Activated CD4-positive, alpha-beta T cell treated with anti-CD3 and anti-CD28 coated beads for 36 hours (primary cell): Measurements from ENCODE around the gene STON2. TPM values are rescaled to one million over a fixed set of nuclear protein-coding genes. Genes with fewer than 3 reads are reported as not detected.
"Not testable (repeated sequence)": the region's sequence is repeated elsewhere in the genome, so short reads cannot be mapped to it uniquely, and the experiment has no call there.

Source experiments
- ATAC-seq: fragments of 200-7000 bp; cut with Tn5 transposase; one replicate; pipeline ENCODE4 v1.10.0; 2021; ENCODE audit warnings: mild to moderate bottlenecking, moderate library complexity
- CTCF ChIA-PET: fragments of 350-600 bp; sonication (Branson Sonifier 250); formaldehyde crosslinking; loops from one replicate; lab custom pipeline; 2021; ENCODE audit warnings: antibody characterized with exemption; lab: Charles Lee
- POLR2A ChIA-PET: fragments of 350-600 bp; sonication (Branson Sonifier 250); formaldehyde crosslinking; loops from one replicate; lab custom pipeline; 2021; ENCODE audit warnings: antibody characterized with exemption, inconsistent platforms; lab: Charles Lee
- DNase-seq: peaks from one replicate; pipeline ENCODE4 v3.0.0-alpha.2; 2020
- H3K27ac Mint-ChIP-seq: one replicate; pipeline ENCODE4 v1.8.0; 2021; ENCODE audit warnings: mixed read lengths
- H3K27me3 Mint-ChIP-seq: one replicate; pipeline ENCODE4 v1.8.0; 2021; ENCODE audit warnings: mixed read lengths
- H3K36me3 Mint-ChIP-seq: one replicate; pipeline ENCODE4 v1.8.0; 2021; ENCODE audit warnings: low read depth, mixed read lengths
- H3K4me1 Mint-ChIP-seq: one replicate; pipeline ENCODE4 v1.8.0; 2021; ENCODE audit warnings: mixed read lengths
- H3K4me3 Mint-ChIP-seq: one replicate; pipeline ENCODE4 v1.8.0; 2021; ENCODE audit warnings: mild to moderate bottlenecking, moderate library complexity, mixed read lengths
- H3K9me3 Mint-ChIP-seq: one replicate; pipeline ENCODE4 v1.8.0; 2021; ENCODE audit warnings: low read depth, mixed read lengths
- intact Hi-C, 2 experiments: fragments of 100-400 bp; cut with DNase I in 1 of 2; cut with micrococcal nuclease in 1 of 2; formaldehyde crosslinking; loops; one replicate each; pipeline versions ENCODE4 v1.14.2 to v1.15.1; 2022 to 2024; cut with DNase I, micrococcal nuclease
- total RNA-seq, 2 experiments: library from RNA; stranded (reverse); gene quantifications; one replicate each; pipeline ENCODE4 v1.2.3, GENCODE V29; 2021

Gene STON2
- total RNA-seq, 2 experiments from 2014 or later: 0.05 to 0.19 TPM

DNA sequence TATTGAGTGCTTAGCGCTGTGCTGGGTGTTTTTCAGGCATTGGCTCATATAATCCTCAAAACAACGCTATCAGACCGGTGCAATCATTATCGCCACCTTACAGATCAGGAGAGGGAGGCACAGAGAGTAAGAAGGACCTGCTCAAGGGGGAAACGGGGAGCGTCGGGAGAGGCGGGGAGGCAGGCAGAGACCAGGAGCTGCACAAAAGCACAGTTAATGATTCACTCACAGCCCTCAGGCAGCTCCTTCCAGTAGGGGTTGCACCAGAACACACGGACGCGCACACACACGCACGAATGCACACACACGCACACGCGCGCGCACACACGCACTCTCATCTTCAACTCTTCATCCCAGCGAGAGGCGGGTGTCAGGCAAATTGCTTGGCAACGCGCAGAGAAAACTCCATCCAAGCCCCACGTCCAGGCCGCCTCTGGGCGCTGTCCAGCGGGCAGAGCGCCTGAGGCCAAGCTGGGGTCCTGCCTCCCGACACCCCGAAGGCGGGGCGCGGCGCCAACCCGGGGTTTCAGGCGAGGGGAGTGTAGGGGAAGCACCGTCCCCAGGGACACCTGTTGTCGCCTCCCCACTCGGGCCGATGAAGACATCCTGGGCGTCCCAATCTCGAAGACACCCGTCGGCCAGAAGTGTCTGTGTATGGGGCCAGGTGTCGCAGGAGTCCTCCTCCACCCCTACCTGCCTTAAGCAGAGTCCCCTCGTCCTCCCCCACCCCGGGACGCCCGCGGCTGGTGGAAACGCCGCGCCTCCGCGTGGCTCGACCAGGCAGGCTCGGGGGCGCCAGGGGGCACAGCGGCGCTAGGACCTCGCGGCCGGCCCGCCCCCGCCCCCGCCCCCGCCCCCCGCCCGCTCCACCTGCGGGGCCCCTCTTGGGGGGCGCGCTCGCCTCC lies 35.5 kb upstream of the STON2 start:
- intact Hi-C loops: no loop called here
- CTCF ChIA-PET: interaction anchor here (0.6 to 0.7 kb wide), 2 partner anchors 16 to 239 kb away, joined by 3 read pairs; no protein-coding TSS in a partner anchor
- no peaks in the 10 kb centered on the region for H3K36me3 Mint-ChIP-seq
- peak overlapping the region; percentile 54 for H3K4me3 Mint-ChIP-seq
- H3K27ac Mint-ChIP-seq: no peak overlapping the region
- ATAC-seq (peak; percentile 68), DNase-seq (peak; percentile 46)
- peaks cover 10% of the 10 kb centered on the region for H3K4me1 Mint-ChIP-seq
- H3K27me3 Mint-ChIP-seq: peaks cover 64% of the 10 kb centered on the region
- H3K9me3 Mint-ChIP-seq: no peaks in the 10 kb centered on the region
- POLR2A ChIA-PET: interaction anchor here (1.2 kb wide), 1 partner anchor 214 kb away, joined by 4 read pairs; the partner anchor contains the start of gene GTF2A1

- intact Hi-C loops: no loop called here
- ChIA-PET CTCF (no interaction called here), POLR2A (no interaction called here)
- H3K36me3 Mint-ChIP-seq: no peaks in the 10 kb centered on the region
- peak overlapping the region; percentile 54 for H3K4me3 Mint-ChIP-seq
- H3K9me3 Mint-ChIP-seq: no peaks in the 10 kb centered on the region
- H3K27ac Mint-ChIP-seq: no peak overlapping the region
- DNase-seq (no peak), ATAC-seq (no peak)
- peaks cover 10% of the 10 kb centered on the region for H3K4me1 Mint-ChIP-seq
- peaks cover 62% of the 10 kb centered on the region for H3K27me3 Mint-ChIP-seq
Measured at GRCh38 chr14:81435048-81435390, 34.9 kb upstream of the STON2 start.

DNA sequence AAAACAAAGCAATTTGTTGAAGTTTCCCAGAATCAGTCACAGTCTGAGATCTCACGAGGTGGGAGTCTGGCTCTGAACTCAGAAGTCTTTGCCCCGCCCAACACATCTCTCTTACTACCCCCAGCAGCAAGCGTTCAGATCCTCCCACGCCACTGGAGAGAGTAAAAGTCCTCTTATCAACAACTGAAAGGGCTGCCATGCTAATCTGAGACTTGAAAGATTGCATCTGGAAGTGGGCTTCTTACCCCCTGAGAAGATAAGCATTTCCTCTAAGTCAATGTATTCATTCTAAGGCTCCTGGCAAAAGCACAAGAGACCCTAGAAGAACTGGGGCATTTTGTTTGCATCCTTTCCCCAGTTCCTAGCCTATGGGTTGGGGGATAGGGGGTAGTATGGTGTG lies 34.1 kb upstream of the STON2 start:
- Mint-ChIP-seq H3K4me3 (no peak overlapping the region), H3K27ac (no peak overlapping the region), H3K4me1 (peaks cover 10% of the 10 kb centered on the region), H3K27me3 (peaks cover 62% of the 10 kb centered on the region), H3K9me3 (no peaks in the 10 kb centered on the region), H3K36me3 (no peaks in the 10 kb centered on the region)
- intact Hi-C loops: no loop called here
- ATAC-seq (no peak), DNase-seq (no peak)
- POLR2A ChIA-PET: no interaction called here
- CTCF ChIA-PET: interaction anchor here (0.7 kb wide), 1 partner anchor 52 kb away, joined by 3 read pairs; no protein-coding TSS in a partner anchor

- CTCF ChIA-PET: interaction anchor here (0.9 kb wide), 1 partner anchor 16 kb away, joined by 3 read pairs; no protein-coding TSS in a partner anchor
- Mint-ChIP-seq H3K27me3 (peaks cover 56% of the 10 kb centered on the region), H3K4me3 (no peak overlapping the region), H3K27ac (no peak overlapping the region), H3K4me1 (peaks cover 10% of the 10 kb centered on the region), H3K36me3 (no peaks in the 10 kb centered on the region), H3K9me3 (no peaks in the 10 kb centered on the region)
- intact Hi-C loops: no loop called here
- POLR2A ChIA-PET: no interaction called here
- DNase-seq (no peak), ATAC-seq (no peak)
Measured at GRCh38 chr14:81433378-81433777, 33.3 kb upstream of the STON2 start.

DNA sequence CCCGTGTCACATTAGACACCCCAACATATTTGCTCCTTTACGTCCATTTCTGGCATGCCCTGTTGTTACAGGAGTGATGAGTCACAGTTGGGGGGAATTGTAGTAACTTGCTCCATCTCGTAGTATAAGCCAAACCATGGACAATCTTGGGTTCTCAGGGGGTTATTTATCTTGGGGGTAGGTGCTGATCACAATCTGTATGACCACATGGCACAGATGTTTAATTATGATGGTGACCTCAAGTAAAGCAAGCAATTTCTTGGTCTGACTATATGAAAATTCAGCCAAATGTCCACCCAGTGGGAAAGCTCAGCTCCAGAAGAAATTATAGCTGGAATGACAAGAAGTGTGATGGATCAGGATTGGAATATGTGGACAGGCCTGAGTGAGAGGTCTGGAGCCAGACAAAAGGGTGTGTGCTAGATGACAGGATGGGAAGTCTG lies 32.1 kb upstream of the STON2 start:
- ATAC-seq: no peak
- Mint-ChIP-seq H3K9me3 (no peaks in the 10 kb centered on the region), H3K4me1 (peaks cover 10% of the 10 kb centered on the region), H3K27ac (no peak overlapping the region), H3K4me3 (no peak overlapping the region), H3K36me3 (no peaks in the 10 kb centered on the region), H3K27me3 (peaks cover 54% of the 10 kb centered on the region)
- ChIA-PET POLR2A (no interaction called here), CTCF (no interaction called here)
- intact Hi-C loops: no loop called here
- DNase-seq: no peak

- no peak overlapping the region for H3K4me3 Mint-ChIP-seq
- ATAC-seq (no peak), DNase-seq (no peak)
- intact Hi-C loops: no loop called here
- H3K27me3 Mint-ChIP-seq: peaks cover 47% of the 10 kb centered on the region
- H3K36me3 Mint-ChIP-seq: no peaks in the 10 kb centered on the region
- ChIA-PET CTCF (no interaction called here), POLR2A (no interaction called here)
- H3K4me1 Mint-ChIP-seq: peaks cover 2% of the 10 kb centered on the region
- H3K9me3 Mint-ChIP-seq: no peaks in the 10 kb centered on the region
- H3K27ac Mint-ChIP-seq: no peak overlapping the region
Measured at GRCh38 chr14:81430235-81430634, 30.1 kb upstream of the STON2 start.

DNA sequence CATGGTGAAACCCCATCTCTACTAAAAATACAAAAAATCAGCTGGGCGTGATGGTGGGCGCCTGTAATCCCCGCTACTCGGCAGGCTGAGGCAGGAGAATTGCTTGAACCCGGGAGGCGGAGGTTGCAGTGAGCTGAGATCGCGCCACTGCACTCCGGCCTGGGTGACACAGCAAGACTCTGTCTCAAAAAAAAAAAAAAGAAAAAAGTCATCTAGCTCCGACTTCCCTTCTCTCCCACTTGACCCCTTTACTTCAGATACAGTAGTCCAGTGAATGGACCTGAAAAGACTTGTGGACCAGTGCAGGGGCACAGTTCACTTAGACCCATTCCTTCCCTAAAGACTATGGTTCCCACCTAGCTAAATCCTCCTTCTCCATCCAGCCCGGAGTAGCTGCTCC lies 29.6 kb upstream of the STON2 start:
- CTCF ChIA-PET, DNase-seq, ATAC-seq, POLR2A ChIA-PET, H3K4me1 Mint-ChIP-seq, H3K4me3 Mint-ChIP-seq, H3K36me3 Mint-ChIP-seq, H3K27ac Mint-ChIP-seq, H3K9me3 Mint-ChIP-seq, intact Hi-C loops: not testable (repeated sequence)
- H3K27me3 Mint-ChIP-seq: peaks cover 42% of the 10 kb centered on the region

- no peak overlapping the region for H3K27ac Mint-ChIP-seq
- no peak for DNase-seq
- CTCF ChIA-PET: interaction anchor here (1.0 kb wide), 1 partner anchor 249 kb away, joined by 3 read pairs; no protein-coding TSS in a partner anchor
Measured at GRCh38 chr14:81429028-81429427, 28.9 kb upstream of the STON2 start.

DNA sequence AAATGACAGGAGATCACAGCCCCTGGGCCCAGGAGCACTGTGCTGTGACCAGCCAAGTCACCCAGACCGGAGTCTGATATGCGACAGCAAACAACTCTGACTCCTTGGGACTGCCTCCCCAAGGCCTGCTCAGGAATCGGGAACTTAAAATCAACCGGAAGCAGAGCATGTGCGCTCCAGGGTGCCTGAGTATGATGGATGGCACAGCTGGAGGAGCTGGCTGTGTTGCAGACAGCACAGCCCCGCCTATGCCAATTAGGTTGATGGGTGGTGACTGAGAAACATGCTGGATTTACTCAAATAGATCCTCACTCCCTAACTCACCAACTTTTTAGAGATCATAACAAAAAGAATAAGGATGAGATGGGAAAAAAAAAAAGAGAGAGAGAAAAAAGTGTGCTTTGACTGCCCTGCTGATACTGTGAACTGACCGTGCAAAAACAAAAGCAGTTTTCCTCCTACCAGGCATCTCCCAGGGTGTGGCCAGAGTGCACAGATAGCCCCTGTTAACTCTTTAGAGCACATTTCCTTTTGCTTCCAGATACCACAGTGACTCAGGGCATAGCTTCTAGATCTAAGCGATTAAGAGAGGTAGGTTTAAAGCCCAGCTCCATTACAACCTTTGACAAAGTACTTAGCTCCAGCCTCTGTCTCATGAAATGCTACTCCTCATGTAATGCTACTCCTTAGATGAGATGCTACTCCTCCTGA lies 27.4 kb upstream of the STON2 start:
- peaks cover 23% of the 10 kb centered on the region for H3K27me3 Mint-ChIP-seq
- no peaks in the 10 kb centered on the region for H3K4me1 Mint-ChIP-seq
- POLR2A ChIA-PET: no interaction called here
- no peak overlapping the region for H3K4me3 Mint-ChIP-seq
- H3K27ac Mint-ChIP-seq: no peak overlapping the region
- no peak for ATAC-seq
- no peaks in the 10 kb centered on the region for H3K9me3 Mint-ChIP-seq
- intact Hi-C loops: no loop called here
- CTCF ChIA-PET: interaction anchor here (0.5 to 1.2 kb wide), 3 partner anchors 25 to 174 kb away, joined by 3 to 4 read pairs (median 3); no protein-coding TSS in a partner anchor
- H3K36me3 Mint-ChIP-seq: no peaks in the 10 kb centered on the region
- DNase-seq: no peak

More at GRCh38 chr14:81429028-81429427, 28.9 kb upstream of the STON2 start:
- POLR2A ChIA-PET: no interaction called here
- no peaks in the 10 kb centered on the region for H3K4me1 Mint-ChIP-seq
- intact Hi-C loops: no loop called here
- H3K4me3 Mint-ChIP-seq: no peak overlapping the region
- ATAC-seq: no peak
- no peaks in the 10 kb centered on the region for H3K36me3 Mint-ChIP-seq
- peaks cover 36% of the 10 kb centered on the region for H3K27me3 Mint-ChIP-seq
- H3K9me3 Mint-ChIP-seq: no peaks in the 10 kb centered on the region

GRCh38 chr14:81423504-81423903 lies 23.4 kb upstream of the STON2 start:
- Mint-ChIP-seq H3K9me3 (no peaks in the 10 kb centered on the region), H3K4me3 (no peak overlapping the region), H3K4me1 (no peaks in the 10 kb centered on the region), H3K27ac (no peak overlapping the region), H3K36me3 (no peaks in the 10 kb centered on the region), H3K27me3 (peaks cover 10% of the 10 kb centered on the region)
- POLR2A ChIA-PET: no interaction called here
- no peak for DNase-seq
- ATAC-seq: no peak
- CTCF ChIA-PET: interaction anchor here (1.2 kb wide), 1 partner anchor 156 kb away, joined by 3 read pairs; no protein-coding TSS in a partner anchor
- intact Hi-C loops: no loop called here

DNA sequence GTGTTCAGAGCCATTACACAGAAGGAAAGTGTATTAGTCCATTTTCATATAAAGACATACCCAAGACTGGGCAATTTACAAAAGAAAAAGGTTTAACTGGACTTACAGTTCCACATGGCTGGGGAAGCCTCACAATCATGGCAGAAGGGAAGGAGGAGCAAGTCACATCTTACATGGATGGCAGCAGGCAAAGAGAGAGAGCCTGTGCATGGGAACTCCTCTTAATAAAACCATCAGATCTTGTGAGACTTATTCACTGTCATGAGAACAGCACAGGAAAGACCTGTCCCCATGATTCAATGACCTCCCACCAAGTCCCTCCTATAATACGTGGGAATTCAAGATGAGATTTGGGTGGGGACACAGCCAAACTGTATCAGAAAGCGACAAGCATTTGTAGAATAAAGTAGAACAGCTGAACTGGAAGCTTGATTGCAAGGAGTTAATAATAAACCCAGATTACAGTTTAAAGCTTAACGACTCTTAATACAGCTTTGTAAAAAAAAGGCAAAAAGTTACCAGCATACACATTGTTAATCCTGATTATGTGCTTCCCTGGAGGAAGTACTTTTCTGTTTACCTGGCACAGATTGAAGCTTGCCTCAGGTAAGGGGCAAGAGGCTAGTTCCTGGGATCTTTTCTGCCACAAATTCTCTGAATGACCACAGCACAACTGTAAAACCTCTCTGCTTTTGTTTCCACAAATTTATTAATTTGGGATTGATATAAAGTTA lies 18.1 kb upstream of the STON2 start:
- H3K4me1 Mint-ChIP-seq: no peaks in the 10 kb centered on the region
- ATAC-seq (no peak), DNase-seq (no peak)
- POLR2A ChIA-PET: no interaction called here
- H3K36me3 Mint-ChIP-seq: no peaks in the 10 kb centered on the region
- no peak overlapping the region for H3K27ac Mint-ChIP-seq
- peaks cover 5% of the 10 kb centered on the region for H3K9me3 Mint-ChIP-seq
- CTCF ChIA-PET: interaction anchor here (0.5 to 1.7 kb wide), 2 partner anchors 36 to 657 kb away, joined by 3 to 5 read pairs; no protein-coding TSS in a partner anchor
- peaks cover 13% of the 10 kb centered on the region for H3K27me3 Mint-ChIP-seq
- intact Hi-C loops: no loop called here
- no peak overlapping the region for H3K4me3 Mint-ChIP-seq
